Epithelial cell of esophagus (primary cell): ENCODE data around the gene PKHD1.
"Not testable (repeated sequence)": the region's sequence is repeated elsewhere in the genome, so short reads cannot be mapped to it uniquely, and the experiment has no call there.

Source experiments
- DNase-seq: peaks from one replicate; pipeline ENCODE4 v3.0.0; 2010; ENCODE audit warnings: low read depth
- H3K4me3 ChIP-seq: 2 replicates; pipeline ENCODE4 v1.5.1; 2011; ENCODE audit warnings: mild to moderate bottlenecking, low read length, control low read depth
- TF ChIP-seq, protein P1 (sequence below): IDR thresholded peaks from 2 replicates; pipeline ENCODE4 v1.5.1; 2011; ENCODE audit warnings: low read depth, mild to moderate bottlenecking, low read length, control low read depth, inconsistent platforms; ENCODE audit not compliant: insufficient read depth; ENCODE audit errors: missing control alignments

The PKHD1 gene

DNA sequence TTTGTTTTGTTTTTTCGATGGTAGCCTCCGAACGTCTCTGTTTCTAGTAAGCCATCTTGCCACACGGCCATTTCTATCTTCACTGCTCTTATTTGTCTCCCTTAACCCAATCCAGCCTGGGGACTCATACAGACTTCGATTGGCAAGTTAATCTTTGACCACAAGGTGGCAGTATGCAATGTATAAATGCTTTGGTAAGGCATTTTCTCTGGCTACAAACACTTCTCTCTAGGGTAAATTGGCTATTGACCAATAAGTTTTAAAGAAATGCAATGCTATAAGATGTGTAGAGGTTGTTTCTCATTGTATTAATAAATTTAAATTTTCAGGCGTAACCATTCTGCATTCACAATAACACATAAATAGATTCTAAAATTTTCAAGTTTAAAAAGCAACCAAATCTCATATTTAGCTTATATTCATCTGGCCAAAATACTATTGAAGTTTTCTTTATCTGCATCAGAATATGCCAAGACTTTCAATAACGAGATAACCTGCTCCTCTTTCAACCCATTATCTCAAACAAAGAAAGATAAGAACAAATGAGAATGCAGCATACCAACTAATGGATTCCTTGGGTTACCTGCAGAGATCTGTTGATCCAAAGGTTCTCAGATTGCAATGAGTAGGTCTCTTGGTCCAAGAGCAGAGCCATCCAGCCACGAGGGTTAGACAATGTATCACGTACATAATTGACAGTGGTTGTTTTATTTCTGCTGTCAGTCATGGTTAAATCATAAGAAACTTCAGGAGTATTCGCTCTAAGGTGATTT, 231.9 kb downstream of the PKHD1 start:
- DNase-seq, result peak; percentile 74
- TF ChIP-seq, protein P1, sequence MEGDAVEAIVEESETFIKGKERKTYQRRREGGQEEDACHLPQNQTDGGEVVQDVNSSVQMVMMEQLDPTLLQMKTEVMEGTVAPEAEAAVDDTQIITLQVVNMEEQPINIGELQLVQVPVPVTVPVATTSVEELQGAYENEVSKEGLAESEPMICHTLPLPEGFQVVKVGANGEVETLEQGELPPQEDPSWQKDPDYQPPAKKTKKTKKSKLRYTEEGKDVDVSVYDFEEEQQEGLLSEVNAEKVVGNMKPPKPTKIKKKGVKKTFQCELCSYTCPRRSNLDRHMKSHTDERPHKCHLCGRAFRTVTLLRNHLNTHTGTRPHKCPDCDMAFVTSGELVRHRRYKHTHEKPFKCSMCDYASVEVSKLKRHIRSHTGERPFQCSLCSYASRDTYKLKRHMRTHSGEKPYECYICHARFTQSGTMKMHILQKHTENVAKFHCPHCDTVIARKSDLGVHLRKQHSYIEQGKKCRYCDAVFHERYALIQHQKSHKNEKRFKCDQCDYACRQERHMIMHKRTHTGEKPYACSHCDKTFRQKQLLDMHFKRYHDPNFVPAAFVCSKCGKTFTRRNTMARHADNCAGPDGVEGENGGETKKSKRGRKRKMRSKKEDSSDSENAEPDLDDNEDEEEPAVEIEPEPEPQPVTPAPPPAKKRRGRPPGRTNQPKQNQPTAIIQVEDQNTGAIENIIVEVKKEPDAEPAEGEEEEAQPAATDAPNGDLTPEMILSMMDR, result peak; percentile 68
- no peak overlapping the region for H3K4me3 ChIP-seq

DNA sequence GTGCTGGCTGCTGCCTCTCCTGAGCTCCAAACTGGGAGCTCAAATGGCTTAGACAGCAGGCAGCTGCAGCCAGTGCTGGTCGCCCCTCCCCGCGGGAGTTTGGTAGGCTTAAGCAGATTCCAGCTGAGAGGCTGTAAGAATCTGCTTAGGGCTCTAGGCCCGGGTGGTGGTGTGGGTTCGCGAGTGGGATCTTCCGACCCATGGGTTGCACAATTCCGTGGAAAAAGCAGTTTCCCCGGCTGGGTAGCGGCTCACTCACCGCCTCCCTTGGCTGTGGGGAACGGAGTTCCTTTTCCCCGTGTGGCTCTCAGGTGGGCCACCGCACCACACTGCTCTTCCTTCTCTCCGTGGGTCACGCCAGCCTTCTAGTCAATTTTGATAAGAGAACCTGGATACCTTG, 232.5 kb downstream of the PKHD1 start:
- no peak overlapping the region for H3K4me3 ChIP-seq
- no peak for DNase-seq
- TF ChIP-seq, protein P1, result no peak

DNA sequence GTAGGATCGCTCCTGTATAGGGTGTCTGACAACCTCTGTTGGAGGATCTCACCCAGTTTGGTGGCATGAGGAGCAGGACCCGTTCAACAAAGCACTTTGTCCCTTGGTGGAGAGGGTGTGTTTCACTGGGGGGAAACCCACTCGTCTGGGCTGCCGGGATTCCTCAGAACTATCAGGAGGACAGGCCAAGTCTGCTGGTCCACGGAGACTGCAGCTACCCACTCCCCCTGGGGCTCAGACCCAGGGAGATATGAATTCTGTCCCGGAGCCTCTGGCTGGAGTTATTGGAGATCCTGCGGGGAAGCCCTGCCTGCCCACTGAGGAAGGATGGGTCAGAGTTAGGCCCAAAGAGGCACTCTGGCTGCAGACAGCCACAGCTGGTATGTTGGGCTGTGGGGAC, 233.1 kb downstream of the PKHD1 start:
- no peak for DNase-seq
- TF ChIP-seq, protein P1, result no peak
- H3K4me3 ChIP-seq, result no peak overlapping the region

DNA sequence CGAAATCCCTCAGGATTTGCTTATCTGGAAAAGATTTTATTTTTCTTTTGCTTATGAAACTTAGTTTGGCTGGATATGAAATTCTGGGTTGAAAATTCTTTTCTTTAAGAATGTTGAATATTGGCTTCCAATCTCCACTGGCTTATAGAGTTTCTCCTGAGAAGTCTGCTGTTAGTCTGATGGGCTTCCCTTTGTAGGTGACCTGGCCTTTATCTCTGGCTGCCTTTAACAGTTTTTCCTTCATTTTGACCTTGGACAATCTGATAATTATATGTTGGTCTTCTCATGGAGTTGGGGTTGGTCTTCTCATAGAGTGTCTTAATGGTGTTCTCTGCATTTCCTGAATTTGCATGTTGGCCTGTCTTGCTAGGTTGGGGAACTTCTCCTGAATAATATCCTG, 234.3 kb downstream of the PKHD1 start:
- not testable (repeated sequence) for H3K4me3 ChIP-seq, DNase-seq

DNA sequence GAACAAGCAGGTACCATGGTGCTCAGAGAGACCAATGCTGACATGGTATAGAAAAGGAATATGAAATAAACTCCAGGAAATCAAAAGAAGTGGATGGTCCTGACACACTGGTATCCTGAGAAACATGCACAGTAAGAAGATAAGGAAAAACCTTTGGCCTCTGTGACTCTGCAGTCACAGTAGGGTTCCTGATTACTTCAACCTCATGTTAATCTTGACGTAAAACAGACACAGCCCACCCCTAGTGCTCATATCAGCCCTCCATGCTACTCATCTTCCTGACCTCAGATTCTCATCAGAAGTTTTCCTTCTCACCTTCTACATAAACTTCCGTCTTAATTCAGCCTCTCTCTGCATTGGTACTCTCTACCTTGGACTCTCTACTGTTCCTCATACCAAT, 240.9 kb downstream of the PKHD1 start:
- DNase-seq, result no peak
- TF ChIP-seq, protein P1, result no peak
- H3K4me3 ChIP-seq, result no peak overlapping the region

DNA sequence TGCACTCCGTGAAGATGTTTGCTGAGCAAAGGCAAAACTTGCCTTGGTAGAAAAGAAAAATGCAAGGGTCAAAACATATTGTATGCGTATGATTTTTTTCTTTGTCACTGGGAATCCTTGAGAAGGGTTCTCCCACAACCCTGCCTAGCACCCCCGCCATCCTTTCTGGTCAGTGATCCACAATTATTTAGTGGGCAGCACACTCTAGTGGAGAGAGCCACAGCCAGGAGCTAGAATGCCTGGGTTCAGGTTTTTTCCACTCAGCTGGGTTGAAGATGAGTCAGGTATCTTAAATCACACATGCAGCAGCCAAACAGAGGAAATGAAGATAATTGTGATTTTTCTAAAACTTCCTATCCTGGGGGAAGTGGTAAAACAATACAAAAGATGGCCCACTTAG, 243.1 kb downstream of the PKHD1 start:
- no peak overlapping the region for H3K4me3 ChIP-seq

DNA sequence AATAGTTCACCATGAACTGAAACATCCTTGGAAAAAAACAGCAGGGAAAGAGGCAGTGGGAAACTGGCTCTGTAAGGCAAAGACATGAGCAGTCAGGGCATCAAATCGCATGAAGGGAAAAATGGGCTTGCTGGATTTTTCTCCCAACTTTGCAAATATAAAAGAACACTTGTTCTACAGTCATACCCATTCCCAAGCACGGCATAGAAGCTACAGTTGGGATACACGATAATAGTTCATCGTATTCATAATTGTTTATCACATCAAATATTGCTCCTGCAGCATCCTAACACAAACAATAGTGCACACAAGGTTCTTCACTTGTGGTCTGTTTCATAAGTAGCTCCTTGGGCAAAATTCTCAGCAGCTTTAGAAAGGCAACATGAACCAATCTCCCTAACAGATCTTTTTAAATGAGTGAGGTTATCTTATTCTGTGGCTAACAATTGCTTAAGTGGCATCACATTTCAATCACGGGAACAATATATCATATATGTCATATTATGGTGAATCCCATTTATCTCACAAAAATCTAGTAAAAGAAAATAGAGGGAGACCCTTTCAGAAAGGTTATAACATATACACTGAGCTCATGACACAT, 243.9 kb downstream of the PKHD1 start:
- no peak overlapping the region for H3K4me3 ChIP-seq
- TF ChIP-seq, protein P1, result no peak
- no peak for DNase-seq

More for the DNA sequence above, 243.1 kb downstream of the PKHD1 start:
- DNase-seq, result no peak
- TF ChIP-seq, protein P1, result peak; percentile 19
